NCI-H2196 (cell line): ENCODE data around the gene NBEAL2.

Source experiments
- DNase-seq: peaks from one replicate; lab custom pipeline; 2025; ENCODE audit not compliant: unreplicated experiment; lab: John Stamatoyannopoulos, UW

NBEAL2 gene

DNA sequence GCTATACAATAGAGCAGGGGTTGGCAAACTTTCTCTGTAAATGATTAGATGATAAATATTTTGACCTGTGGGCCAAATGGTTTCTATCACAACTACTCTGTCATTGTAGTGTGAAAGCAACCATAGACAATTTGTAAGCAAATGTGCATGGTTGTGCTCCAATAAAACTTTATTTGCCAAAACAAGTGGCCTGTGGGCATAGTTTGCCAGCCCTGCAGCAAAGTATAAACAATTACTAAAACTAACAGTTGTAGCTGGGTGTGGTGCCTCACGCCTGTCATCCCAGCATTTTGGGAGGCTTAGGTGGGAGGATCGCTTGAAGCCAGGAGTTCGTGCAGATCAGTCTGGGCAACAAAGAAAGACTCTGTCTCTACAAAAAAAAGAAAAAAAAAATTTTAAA is 61.6 kb downstream of the NBEAL2 start:
- no peak for DNase-seq

DNA sequence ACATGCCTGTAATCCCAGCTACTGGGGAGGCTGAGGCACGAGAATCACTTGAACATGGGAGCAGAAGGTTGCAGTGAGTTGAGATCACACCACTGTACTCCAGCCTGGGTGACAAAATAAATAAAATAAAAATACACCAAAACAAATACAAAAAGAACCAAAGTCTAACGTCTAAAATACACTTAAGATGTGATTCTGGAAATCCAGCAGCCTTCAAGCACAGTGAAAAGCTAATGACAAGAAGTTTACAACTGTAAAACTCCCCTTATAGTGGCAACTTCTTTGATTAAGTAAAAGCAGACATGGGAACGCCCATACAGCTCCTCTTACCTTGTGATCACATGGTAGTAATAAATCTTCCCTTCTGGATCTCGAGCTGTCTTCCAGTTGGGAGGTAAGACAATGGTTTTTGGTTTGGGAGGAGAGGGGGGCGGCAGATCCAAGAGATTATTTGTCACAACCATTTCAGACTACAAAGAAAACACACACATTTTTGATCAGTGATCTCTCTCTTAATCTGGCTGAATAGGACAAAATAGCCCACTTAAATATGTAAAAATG is 62.8 kb downstream of the NBEAL2 start:
- no peak for DNase-seq

DNA sequence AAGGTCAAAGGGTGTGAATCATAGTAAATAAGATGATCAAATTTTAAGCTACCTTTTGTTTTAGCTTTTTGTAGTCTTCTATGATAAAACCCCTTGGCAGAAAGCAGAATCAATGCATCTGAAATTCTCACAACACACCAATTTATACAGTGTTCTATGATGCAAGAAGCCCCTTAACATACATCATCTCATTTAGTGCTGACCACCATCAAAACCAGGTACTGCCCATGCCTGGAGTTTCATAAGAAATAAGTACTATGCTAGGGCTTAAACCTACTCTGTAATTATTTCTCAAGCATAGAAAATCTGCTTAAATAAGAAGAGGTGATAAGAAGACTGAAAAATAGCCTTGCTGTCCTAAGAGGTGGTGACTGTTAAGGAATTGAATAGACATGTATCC is 67.6 kb downstream of the NBEAL2 start:
- DNase-seq = no peak

DNA sequence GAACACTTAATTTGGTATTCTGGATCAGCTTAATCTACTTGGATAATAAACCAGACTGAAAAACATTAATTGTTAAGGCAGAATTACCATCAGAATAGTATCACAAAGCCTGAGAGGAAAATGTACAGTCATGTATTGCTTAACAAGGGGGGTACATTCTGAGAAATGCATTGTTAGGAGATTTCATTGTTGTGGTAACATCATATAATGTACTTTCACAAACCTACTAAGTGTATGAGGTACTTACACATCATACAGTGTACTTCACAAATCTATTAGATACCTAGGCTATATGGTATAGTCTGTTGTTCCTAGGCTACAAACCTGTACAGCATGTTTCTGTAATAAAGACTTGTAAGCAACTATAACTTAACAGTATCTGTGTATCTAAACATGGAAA is 68.2 kb downstream of the NBEAL2 start:
- no peak for DNase-seq

DNA sequence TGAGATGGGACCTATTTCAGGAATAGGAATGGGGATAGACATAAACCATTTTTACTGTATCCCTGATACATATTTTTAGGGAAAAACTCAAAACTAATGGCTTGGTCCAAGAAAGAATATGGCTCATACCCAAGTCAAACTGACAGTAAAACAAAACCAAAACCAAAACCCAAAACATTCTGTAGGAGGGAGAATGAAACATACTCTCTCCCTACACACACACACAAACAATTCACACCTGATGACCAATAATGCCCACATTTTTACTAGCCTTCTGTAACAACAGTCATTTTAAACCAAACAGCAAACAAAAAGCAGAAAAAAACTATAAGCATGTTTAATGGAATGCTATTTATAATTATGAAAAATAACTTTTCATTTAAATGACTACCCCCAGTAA is 74.9 kb downstream of the NBEAL2 start:
- no peak for DNase-seq

DNA sequence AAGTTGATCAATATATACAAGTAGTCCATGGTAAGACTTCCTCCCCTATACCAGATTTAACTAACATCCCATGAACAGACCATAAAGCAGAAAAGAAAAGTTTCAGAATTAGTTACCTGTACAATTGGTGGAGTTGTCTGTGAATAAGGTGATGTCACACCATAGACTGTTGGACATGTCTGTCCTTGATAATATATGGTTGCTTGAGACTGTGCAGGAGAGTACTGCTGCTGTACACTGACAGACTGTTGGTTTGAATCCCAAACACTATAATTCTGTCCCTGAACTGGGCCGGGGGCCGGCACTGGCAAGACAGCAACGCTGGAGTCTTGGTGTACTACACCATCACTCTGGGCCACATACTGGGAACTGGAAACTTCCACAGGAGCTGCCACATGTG is 77.2 kb downstream of the NBEAL2 start:
- DNase-seq = no peak

DNA sequence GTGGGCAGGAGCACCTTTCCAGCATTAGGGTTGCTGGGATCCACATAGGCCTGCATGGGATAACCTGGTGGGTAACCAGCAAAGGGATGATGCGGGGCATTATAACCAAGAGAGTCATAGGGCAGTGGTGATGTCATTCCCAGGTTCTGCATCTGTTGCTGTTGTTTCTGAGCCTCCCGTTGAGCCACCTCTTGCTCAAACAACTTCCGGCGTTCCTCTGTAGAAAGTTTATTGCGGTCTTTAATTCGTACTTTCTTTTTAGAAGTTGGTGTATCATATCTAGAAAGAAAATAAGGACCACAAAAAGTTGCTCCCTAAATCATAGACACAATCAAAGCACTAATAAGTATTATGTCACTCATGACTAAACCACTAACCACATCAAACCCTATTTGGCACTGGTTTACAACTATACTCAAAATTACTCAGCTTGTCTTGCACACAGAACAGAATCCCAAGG is 77.8 kb downstream of the NBEAL2 start:
- no peak for DNase-seq
